Measurements from ENCODE around the gene CFAP58.
A peak's percentile ranks its signal among the peaks of the same experiment; 100 is the strongest.

The CFAP58 gene

DNA sequence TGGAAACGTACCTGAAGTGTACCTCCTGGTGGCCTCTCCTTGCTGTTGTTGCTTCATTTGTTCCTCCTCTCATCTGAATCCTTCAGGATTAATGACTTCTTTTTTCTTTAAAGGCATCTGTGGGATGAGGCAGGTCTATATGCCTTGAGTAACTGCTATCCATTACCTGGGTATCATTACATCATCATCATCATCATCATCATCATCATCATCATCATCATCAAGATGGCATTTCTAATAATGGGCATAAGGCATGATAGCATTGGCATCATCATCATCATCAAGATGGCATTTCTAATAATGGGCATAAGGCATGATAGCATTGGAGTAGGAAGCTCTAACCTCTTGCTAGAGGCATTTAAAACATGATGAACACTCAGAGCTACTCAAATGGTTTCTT is 59.9 kb downstream of the CFAP58 start:
- Histone ChIP-seq H3K4me3 (ENCODE audit: low read depth in 1 of 2, low read length in 1 of 2) (no peak overlapping the region), H3K27ac (no peak overlapping the region)
- TF ChIP-seq, protein P1, sequence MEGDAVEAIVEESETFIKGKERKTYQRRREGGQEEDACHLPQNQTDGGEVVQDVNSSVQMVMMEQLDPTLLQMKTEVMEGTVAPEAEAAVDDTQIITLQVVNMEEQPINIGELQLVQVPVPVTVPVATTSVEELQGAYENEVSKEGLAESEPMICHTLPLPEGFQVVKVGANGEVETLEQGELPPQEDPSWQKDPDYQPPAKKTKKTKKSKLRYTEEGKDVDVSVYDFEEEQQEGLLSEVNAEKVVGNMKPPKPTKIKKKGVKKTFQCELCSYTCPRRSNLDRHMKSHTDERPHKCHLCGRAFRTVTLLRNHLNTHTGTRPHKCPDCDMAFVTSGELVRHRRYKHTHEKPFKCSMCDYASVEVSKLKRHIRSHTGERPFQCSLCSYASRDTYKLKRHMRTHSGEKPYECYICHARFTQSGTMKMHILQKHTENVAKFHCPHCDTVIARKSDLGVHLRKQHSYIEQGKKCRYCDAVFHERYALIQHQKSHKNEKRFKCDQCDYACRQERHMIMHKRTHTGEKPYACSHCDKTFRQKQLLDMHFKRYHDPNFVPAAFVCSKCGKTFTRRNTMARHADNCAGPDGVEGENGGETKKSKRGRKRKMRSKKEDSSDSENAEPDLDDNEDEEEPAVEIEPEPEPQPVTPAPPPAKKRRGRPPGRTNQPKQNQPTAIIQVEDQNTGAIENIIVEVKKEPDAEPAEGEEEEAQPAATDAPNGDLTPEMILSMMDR (IDR thresholded peaks at IDR 0.05) = no peak

DNA sequence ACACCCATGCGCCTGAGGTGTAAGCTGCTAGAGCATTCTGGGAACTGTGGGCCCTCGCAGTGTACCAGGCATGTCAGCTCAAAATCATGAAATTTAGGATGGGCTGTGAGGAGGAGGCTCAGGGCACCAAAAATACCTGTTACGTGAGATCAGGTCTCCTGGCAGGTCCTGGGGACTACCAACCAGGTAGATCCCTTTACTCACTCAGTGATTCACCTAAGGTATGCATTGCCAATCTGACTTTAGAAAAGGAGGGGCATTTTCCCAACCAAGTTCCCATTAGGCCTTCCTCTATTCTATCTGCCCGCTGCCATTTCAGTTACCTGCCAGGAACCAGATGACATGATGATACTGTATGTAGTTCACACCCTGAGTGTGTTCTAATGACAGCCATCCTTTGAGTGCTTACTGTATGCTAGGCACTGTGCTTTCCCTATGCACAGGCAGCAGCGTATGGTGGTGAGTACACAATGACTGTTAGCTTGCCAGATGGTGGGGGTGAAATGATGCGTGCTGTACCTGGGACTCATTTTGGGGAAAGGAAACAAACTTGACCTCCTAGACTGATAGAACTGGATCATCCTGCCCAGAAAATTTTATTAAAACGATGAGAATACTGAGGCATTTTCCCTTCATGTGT is 62.0 kb downstream of the CFAP58 start:
- no peaks in the 10 kb centered on the region for H3K27me3 ChIP-seq
- peaks cover 47 to 55% of the 10 kb centered on the region in 2 experiments for H3K4me1 ChIP-seq (ENCODE audit: control insufficient read depth in 1 of 2, insufficient read depth in 1 of 2, low read depth in 1 of 2, low read length in 1 of 2)
- no peaks in the 10 kb centered on the region for H3K9me3 ChIP-seq
- H3K4me3 ChIP-seq (ENCODE audit: low read depth in 1 of 2, low read length in 1 of 2) = no peak overlapping the region
- H3K36me3 ChIP-seq = no peaks in the 10 kb centered on the region
- TF ChIP-seq, protein P1 (IDR thresholded peaks at IDR 0.05) = no peak
- H3K27ac ChIP-seq = peak overlapping the region; percentile 94

More for the DNA sequence above, 59.9 kb downstream of the CFAP58 start:
- Histone ChIP-seq H3K9me3 (no peaks in the 10 kb centered on the region), H3K27me3 (no peaks in the 10 kb centered on the region), H3K36me3 (no peaks in the 10 kb centered on the region), H3K4me1 (ENCODE audit: control insufficient read depth in 1 of 2, insufficient read depth in 1 of 2, low read depth in 1 of 2, low read length in 1 of 2) (peaks cover 33 to 38% of the 10 kb centered on the region in 2 experiments)

DNA sequence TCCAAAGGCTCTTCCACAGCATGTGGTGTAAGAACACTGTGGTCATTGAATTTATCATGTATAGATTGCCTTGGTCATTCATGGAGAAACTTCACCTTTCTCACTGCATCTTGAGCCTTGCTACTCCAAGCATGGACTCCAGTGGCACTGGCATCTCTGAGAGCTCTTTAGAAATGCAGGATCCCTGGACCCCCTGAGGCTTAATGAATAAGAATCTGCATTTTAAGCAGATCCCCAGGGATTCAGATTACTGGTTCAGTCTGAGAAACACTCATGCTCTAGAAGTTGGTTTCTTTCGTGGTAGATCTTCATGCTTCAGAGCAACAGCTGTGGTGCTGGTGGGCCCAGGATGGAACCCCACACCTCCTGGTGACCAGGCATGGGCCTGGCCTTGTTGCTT is 63.2 kb downstream of the CFAP58 start:
- no peaks in the 10 kb centered on the region for H3K27me3 ChIP-seq
- TF ChIP-seq, protein P1 (IDR thresholded peaks at IDR 0.05) = no peak
- H3K4me3 ChIP-seq (ENCODE audit: low read depth in 1 of 2, low read length in 1 of 2) = peak overlapping the region in 1 of 2 experiments; percentile 35
- no peaks in the 10 kb centered on the region for H3K36me3 ChIP-seq
- H3K27ac ChIP-seq = peak overlapping the region; percentile 94
- H3K4me1 ChIP-seq (ENCODE audit: control insufficient read depth in 1 of 2, insufficient read depth in 1 of 2, low read depth in 1 of 2, low read length in 1 of 2) = peaks cover 47 to 55% of the 10 kb centered on the region in 2 experiments
- no peaks in the 10 kb centered on the region for H3K9me3 ChIP-seq

- Histone ChIP-seq H3K27me3 (no peaks in the 10 kb centered on the region), H3K4me3 (ENCODE audit: low read depth in 1 of 2, low read length in 1 of 2) (peak overlapping the region; percentile 6 to 35), H3K9me3 (no peaks in the 10 kb centered on the region), H3K36me3 (no peaks in the 10 kb centered on the region), H3K4me1 (ENCODE audit: control insufficient read depth in 1 of 2, insufficient read depth in 1 of 2, low read depth in 1 of 2, low read length in 1 of 2) (peaks cover 47 to 55% of the 10 kb centered on the region in 2 experiments), H3K27ac (peak overlapping the region; percentile 94)
- TF ChIP-seq, protein P1 (IDR thresholded peaks at IDR 0.05) = no peak
These were observed 64.1 kb downstream of the CFAP58 start for GRCh38 chr10:104417637-104418292.

- Histone ChIP-seq H3K27me3 (no peaks in the 10 kb centered on the region), H3K4me3 (ENCODE audit: low read depth in 1 of 2, low read length in 1 of 2) (no peak overlapping the region), H3K27ac (peak overlapping the region; percentile 28)
These were observed 71.1 kb downstream of the CFAP58 start for GRCh38 chr10:104424719-104425118.

More at GRCh38 chr10:104424719-104425118, 71.1 kb downstream of the CFAP58 start:
- TF ChIP-seq, protein P1 (IDR thresholded peaks at IDR 0.05) = no peak
- no peaks in the 10 kb centered on the region for H3K36me3 ChIP-seq
- peaks cover 2 to 5% of the 10 kb centered on the region in 2 experiments for H3K4me1 ChIP-seq (ENCODE audit: control insufficient read depth in 1 of 2, insufficient read depth in 1 of 2, low read depth in 1 of 2, low read length in 1 of 2)
- no peaks in the 10 kb centered on the region for H3K9me3 ChIP-seq
